Posterior vena cava (tissue), 2 donors: ENCODE data around the gene UBE2O. TPM values are rescaled to one million over a fixed set of nuclear protein-coding genes. Genes with fewer than 3 reads are reported as not detected.

Experiments used
- DNase-seq: peaks from one replicate; pipeline ENCODE4 v3.0.0-alpha.2; 2020; ENCODE audit warnings: low spot score
- intact Hi-C, 2 donors: fragments of 100-400 bp; cut with DNase I; formaldehyde crosslinking; loops; one replicate each; pipeline versions ENCODE4 v1.14.1 to v1.14.2; 2022 to 2023
- long read RNA-seq, 2 donors: library from polyadenylated mRNA; unstranded; transcript quantifications; one replicate each; pipeline ENCODE4 v2.0.0, GENCODE V29; 2020 to 2021
- total RNA-seq, 2 donors: library from RNA; stranded (reverse); fragmentation: NEBNext Ultra II Directional; extraction: Animal tissue kit (Norgen Biotek cat#: 25700); gene quantifications; one replicate each; pipeline ENCODE4 v1.2.1, GENCODE V29; 2021
- donor health status: DM: yes; HTN: yes; CAD: no.
- donor health status: DM: yes; HTN: yes; CAD: no.

The UBE2O gene
- 10 to 100 TPM; 17.2 to 17.9 TPM for total RNA-seq
- long read RNA-seq, donor 1, partial matches to known transcripts: 3 of 5 reads
- long read RNA-seq, donor 1, other reads (novel, unspliced or antisense): 2 of 5 reads
- long read RNA-seq, donor 2, partial matches to known transcripts: 15 of 24 reads
- long read RNA-seq, donor 2, other reads (novel, unspliced or antisense): 9 of 24 reads

DNA sequence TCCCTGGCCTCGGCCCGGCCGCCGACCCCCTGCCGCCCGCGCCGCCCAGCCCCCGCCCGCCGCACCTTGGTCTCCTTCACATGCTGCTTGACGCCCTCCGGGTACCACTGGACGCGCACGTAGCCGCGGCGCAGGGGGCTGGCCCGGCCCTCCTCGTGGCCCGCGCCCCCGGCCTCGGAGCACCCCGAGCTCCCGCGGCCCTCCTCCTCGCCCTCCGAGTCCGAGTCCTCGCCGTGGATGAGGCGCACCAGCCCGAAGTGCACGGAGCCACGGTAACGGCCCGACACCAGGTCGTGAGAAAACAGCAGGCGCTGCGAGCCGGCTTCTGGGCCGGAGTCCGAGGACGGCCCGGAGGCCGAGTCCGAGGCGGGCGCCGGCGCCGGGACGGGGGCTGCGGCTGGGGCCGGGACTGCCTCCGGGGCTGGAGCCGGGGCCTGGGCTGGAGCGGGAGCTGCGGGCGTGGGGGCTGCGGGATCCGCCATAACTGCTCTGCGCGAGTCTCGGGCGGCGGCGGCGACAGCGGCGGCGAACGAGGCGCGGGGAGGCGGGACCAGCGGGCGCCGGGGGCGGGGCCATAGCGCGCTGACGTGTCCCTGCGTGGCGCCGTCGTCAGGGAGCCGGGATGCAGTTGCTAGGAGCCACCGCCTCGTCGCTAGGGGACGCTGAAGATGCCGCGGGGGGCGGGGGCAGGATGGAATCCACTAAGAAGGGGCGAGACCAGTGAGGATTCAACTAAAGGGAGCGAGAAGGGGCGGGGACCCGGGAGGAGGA, at the start of gene UBE2O:
UBE2O (minus strand) TSS at position 493 of the 771 bp plus-strand sequence; CDS start at position 482, 11 bp downstream.
- intact Hi-C loops: no loop called here
- peak; percentile 97 for DNase-seq

GRCh38 chr17:76501827-76502307, 48.9 kb upstream of the UBE2O start:
- DNase-seq: peak; percentile 58
- intact Hi-C loops: loop anchor here in 1 of 2 donors (2.0 kb wide), 1 partner anchor 61 kb away; no protein-coding TSS in a partner anchor

- intact Hi-C loops: loop anchor here in 1 of 2 donors (2.0 kb wide), 1 partner anchor 62 kb away; no protein-coding TSS in a partner anchor
- DNase-seq: peak; percentile 97
These were observed 48.3 kb upstream of the UBE2O start, which contains the start of gene RHBDF2 for GRCh38 chr17:76501018-76501826. Gene RHBDF2, minus strand, starts transcription at chr17:76501423. Its CDS starts 19,899 bp downstream, at chr17:76481524.

GRCh38 chr17:76500747-76501017, 47.7 kb upstream of the UBE2O start:
- intact Hi-C loops: loop anchor here in 1 of 2 donors (2.0 kb wide), 1 partner anchor 62 kb away; no protein-coding TSS in a partner anchor
- DNase-seq: no peak

GRCh38 chr17:76500074-76500746, 47.3 kb upstream of the UBE2O start:
- DNase-seq: no peak
- intact Hi-C loops: loop anchor here in 1 of 2 donors (2.0 kb wide), 1 partner anchor 63 kb away; no protein-coding TSS in a partner anchor

GRCh38 chr17:76499267-76499667, 46.3 kb upstream of the UBE2O start:
- intact Hi-C loops: no loop called here
- DNase-seq: peak; percentile 74

- DNase-seq: no peak
- intact Hi-C loops: no loop called here
These were observed 45.9 kb upstream of the UBE2O start for GRCh38 chr17:76498876-76499251.

DNA sequence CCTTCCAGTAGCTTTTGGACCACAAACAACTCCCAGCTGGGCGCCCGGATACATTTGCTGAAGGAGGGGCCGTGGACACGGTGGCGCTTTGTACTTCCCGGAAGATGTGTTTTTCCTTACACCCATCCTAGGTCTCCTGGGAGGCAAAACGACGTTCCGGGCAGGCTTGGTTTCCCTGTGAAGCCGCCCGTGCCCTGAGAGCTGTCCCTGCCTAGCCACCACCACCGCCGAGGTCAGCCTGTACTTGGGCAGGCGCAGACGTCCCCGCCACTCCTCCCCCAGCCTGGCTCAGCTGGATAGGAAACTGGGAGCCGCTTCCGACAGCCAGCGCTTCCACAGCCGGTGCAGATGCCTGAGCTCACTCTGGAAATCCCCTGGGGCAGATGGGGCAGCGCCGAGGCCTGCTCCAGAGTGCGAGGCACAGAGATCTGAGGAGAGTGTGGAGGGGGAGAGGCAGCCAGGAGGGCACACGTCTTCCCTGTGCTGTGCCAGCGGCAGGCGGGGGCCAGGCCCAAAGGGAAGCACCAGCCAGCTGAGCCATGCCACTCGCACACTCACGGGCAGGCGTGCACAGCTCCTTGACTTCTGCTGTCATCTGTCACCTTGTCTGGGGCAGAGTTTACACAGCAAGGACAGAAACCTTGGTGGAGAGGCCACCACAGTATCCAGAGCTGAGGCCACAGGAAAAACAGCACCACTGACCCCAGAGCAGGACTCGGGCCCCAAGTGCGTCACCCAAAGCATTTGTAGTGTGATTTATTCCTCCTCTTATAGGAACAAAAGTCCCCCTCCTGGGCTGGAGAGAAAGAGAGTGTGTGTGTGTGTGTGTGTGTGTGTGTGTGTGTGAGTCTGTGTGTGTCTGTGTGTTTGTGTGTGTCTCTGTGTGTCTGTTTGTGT, 45.3 kb upstream of the UBE2O start:
- intact Hi-C loops: no loop called here
- peak; percentile 92 for DNase-seq

- intact Hi-C loops: no loop called here
- DNase-seq: no peak
These were observed 44.7 kb upstream of the UBE2O start for GRCh38 chr17:76497699-76497978.

DNA sequence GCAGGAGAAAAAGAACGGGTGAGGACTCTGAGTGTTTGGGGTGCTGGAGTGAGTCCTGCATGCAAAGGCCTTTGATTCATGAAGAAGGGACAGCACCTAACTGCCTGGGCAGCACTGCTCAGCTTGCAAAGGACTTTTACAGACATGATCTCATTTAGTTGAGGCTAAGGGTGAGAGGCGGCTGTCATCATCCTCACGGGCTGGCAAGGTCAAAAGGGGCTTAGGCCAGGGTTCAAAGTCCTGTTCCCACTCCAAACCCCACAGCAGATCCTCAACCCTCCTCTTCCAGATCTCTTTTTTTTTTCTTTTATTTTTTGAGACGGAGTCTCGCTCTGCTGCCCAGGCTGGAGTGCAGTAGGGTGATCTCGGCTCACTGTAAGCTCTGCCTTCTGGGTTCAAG, 43.5 kb upstream of the UBE2O start:
- intact Hi-C loops: no loop called here
- DNase-seq: no peak

DNA sequence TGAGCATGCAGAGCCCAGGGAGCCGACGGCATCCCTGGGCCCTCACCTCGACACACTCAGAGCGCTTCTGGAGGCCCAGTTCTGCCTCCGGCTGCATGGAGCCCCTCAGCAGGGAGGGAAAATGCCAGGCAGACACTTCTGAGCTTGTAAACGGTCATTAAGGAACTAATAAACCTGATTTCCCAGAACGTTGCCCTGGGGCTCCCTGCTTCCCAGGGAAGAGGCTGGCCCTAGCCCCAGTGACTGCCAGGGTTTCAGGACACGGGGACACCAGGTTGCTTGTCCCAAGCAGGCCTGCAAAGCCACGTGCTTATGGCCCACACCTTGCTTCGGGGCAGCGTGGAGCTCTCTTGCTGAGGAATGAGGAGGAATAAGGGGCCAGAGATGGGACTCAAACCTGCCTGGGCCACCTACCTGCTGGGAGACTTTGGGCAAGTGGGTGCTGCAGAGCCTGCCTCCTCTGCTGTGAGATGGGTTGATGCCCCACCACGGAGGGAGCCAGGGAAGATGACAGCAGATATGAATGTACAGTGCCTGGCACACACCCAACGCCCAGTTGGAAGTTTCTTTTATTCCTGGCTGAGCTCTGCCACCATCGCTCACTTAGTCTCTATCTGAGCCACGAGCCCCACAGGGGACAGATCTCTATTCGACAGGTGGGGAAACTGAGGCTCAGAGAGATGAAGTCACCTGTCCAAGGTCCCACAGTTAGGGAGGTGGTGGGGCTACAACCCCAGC, 42.9 kb upstream of the UBE2O start:
- no peak for DNase-seq
- intact Hi-C loops: no loop called here

GRCh38 chr17:76493505-76494167, 40.7 kb upstream of the UBE2O start:
- no peak for DNase-seq
- intact Hi-C loops: no loop called here

DNA sequence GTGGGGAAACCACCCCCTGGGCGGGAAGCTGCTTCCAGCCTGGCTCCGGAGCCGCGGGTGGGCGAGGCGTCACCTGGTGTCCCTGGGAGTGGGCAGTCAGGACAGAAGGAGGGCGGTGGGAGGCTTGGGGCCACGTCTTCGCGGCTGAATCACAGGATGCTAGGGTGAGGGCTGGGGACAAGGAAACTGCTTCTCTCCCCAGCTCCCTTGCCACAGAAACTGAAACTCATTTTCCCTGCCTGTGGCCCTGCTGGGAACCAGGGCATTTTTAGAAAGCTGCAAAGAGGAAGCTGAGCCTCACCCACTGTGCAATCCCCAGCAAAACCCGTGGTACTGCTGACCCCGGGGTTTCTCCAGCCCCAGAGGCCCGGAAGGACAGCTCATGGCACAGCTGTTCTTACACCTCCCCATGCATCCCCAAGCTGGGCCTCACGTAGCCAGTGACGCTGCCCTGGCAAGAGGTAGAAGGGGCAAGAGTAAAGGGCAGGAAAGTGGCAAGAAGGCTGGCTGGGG, 40.1 kb upstream of the UBE2O start:
- DNase-seq: peak; percentile 95
- intact Hi-C loops: no loop called here

- DNase-seq: no peak
- intact Hi-C loops: no loop called here
These were observed 39.4 kb upstream of the UBE2O start for GRCh38 chr17:76492123-76492988.

GRCh38 chr17:76491271-76492122, 38.5 kb upstream of the UBE2O start:
- intact Hi-C loops: no loop called here
- no peak for DNase-seq
